Inferior parietal cortex (tissue), 1 donor: ENCODE measurements around the gene JHY.

ENCODE experiments used
- DNase-seq: peaks from one replicate; pipeline ENCODE4 v3.0.0-alpha.2; 2016; ENCODE audit errors: extremely low spot score

JHY gene

DNA sequence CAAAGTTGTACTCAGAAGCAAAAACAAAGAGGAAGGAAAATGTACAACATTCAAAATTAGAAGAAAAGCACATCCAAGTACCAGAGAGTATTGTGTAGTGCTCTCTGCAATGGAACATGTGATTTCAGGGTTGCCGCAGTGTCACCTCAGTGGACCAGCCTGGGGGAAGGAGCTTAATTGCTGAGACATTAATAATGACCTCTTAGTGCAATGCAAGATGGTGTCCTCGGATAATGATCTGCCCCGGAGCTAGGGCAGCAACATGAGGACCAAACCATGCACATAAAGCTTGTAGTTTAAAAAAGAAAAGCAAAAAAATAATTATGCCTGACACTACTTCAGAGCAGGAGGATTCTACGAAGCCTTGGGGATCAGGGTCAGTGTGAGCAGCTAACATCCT is 11.3 kb upstream of the JHY start:
- DNase-seq, result no peak

DNA sequence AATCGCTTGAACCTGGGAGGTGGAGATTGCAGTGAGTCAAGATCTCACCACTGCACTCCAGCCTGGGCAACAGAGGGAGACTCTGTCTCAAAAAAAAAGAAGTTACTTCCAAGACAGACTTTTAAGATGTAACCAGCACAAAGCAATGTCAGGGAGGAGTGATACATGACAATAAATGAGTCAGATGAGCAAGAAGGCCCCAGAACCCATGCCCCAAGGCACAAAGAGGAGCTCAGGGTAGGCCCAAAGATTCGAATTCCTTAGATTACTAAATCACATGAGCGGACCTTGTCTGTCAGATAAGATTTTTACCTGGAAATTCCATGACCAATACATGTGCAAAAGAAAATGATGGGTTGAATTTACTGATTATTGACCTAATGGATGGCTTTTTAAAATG is 10.5 kb upstream of the JHY start:
- no peak for DNase-seq

DNA sequence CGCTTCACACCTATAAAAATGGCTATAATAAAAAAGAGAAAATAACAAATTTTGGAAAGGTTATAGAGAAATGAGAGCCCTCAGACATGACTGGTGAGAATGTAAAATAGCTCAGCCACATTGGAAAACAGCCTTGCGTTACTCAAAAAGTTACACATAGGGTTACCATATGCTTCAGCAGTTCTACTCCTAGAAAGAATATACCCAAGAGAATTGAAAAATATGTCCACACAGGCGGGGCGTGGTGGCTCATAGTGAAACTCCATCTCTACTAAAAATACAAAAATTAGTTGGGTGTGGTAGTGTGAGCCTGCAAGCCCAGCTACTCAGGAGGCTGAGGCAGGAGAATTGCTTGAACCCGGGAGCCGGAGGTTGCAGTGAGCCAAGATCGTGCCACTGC is 7.6 kb upstream of the JHY start:
- no peak for DNase-seq

DNA sequence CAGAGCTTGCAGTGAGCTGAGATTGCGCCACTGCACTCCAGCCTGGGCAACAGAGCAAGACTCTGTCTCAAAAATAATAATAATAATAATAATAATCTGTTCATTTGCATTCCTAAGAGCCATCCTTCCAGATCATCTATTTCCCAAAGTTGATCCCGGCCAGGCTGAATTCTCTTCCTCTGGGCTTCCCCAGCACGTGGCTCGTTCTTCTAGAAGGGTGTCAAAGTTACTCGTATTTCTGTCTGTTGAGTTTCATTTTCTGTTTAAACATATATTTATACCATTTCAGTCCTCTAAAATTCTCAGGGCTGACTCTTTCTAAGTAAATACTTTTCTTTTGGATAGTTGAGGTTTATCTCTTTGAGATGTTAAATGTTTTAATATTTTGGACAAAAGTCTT is 4.8 kb upstream of the JHY start:
- DNase-seq, result no peak

DNA sequence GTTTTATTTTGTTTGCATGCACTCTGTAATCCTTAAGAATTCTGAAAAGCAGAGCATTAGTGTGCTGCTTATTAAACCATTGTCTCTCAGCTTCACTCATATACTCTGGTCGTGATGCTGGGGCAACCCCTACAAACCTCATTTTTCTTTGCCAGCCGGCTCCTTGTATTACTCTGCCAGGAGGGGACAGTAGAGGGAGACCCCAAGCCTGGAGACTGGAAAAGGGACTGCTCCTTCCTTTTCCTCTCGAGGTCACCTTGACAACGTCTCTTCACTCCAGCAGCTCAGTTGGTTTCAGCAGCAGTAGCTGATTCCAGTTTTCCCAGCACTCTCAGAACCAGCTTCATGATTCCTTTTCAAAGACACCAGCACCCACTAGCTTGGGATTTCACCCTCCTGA is 2.8 kb upstream of the JHY start:
- DNase-seq, result no peak

DNA sequence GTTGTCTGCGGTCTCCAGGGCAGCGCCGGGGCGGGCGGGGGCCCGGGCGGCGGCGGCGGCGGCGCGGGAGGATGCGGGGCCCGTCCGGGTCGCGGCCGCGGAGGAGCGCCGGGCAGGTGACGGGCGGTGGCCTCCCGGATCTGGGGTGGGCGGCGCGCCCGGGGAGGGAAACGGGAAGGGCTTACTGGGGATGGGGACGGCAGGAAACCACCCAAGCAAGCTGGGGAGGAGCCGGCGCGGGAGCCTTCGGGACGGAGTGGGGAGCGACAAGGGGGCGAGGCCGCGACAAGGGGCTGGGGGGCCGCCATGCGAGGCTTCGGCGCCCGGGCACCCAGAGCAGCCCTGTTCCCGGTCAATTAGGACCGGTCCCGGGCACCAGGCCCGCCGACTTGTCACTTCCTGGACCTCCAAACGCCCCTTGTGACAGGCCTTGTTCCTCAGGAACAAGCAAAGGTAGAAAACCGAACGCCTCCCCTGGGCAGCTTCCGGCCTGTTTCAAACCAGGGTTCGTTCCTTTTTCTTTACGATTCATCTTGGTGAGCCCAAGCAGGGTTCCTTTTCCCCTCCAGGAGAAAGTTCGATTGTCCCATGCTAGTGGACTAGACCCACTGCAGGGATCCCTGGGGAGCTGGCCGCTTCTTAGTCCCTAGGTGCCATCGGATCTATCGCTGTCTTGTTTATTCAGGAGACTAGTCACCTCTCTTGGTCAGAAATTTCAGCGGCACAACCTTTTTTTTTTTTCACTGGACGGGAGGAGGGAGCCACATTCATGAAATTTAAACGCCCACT is 492 bp downstream of the JHY start:
- DNase-seq, result peak; percentile 42

DNA sequence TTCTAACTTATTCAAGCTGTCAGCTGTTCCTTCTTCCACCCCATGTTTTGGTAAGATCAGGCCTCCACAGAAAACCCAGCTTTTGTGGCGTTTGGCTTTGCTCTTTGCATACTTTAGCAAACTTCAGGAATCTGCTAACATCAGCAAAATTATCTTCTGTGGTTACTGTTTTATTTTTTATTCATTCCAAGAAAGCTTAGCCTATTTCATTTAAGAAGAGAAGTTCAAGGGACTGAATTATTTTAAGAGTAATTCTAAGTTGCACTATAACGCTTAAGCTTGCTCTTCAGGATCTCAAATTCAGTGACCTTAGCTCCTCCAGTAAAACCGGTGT is 1.1 kb downstream of the JHY start:
- no peak for DNase-seq

DNA sequence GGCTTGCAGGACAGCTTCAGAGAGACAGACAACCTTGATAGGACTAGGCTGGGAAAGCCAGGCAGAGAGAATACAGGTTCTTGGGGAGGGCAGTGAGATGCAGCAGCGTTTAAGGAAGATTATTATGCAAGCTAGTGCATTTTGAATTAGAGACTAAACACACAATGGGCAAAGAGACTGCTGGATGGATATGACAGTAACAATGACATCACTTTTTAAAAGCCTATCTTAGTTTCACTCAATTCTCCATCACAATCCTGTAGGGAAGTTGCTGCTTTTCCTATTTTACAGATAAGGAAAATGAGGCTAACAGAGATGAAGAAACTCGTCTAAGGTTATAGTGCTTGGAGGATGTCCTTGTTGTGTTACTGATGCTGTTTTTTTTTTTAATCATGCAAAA is 5.6 kb downstream of the JHY start:
- no peak for DNase-seq

DNA sequence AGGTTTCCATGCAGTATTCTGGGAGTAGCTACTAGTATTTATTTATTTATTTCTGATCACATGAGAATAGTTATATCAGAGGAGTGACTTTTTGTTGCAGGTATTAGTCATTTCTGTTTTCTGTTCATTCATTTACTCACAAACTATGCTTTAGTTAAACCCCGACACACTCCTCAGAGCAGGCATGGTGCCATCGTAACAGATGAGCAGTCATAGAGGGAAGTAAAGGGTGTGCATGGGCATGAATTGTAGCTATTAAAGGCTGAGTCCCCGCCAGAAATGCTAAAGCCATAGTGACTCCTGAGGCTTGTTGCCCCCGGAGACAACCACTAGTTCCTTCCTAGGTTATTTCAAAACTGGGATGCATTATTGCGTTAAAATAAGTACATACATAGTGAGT is 10.6 kb downstream of the JHY start:
- DNase-seq, result no peak

DNA sequence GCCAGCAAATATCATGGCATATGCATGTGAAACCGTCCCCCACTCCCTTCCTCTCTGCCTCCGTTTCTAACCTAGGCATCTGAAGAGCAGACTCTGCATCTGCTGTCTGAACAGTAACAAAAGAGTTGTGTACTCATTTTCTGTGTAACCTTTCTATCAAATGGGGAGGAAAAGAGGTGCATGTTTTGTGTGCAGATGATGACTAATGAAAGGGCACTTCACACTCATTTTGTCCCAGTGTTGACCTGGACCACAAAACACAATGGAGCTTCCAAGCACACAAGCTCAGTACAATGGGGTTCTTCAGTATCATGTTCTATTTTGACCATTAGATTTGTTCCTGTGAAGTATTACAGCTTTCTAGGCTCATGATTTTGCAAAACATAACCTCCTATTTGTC is 13.0 kb downstream of the JHY start:
- no peak for DNase-seq

DNA sequence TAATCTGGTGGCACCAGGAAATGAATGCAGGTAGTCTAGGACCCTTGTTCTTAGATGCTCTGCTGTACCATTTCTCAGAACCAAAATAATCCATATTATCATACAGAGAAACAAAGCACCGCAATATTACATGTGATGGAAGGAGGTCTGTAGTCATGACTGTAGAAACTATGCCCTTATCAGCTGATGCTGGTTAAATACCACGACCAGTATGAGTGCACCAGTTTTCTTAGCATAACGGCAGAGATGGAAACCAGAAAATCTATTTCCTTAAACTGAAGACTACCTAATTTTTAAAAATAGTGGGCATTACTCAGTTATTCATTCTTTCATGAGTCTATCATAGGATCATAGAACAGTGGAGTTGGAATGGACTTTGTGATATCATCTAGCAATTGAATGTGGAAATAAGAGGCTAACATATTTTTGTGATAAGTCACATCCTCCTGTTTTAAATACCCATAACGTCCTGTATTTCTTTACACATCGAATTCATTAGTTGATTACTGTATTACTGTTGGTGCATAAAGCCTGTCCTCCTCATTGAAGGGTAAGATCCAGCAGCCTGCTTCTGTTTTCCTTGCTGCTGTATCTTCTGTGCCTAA is 15.1 kb downstream of the JHY start:
- no peak for DNase-seq

DNA sequence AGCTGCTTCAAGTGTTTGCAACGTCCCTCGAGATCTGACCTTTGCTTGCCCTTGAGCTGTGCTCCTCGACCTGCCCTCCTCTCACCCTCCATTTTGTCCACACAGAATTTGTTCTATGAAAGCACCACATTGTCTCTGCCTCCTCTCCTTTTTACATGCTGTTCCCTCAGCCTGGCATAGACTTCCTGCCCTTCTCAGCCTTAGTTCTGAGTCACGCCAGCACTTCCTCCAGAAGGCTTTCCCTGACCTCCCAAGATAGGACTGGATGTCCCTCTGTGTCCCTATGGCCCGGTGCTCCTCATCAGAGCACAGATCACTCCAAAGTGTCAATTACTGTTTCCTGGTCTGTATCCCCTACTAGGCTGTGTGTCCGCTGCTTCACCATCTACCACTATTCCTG is 16.2 kb downstream of the JHY start:
- DNase-seq, result no peak

DNA sequence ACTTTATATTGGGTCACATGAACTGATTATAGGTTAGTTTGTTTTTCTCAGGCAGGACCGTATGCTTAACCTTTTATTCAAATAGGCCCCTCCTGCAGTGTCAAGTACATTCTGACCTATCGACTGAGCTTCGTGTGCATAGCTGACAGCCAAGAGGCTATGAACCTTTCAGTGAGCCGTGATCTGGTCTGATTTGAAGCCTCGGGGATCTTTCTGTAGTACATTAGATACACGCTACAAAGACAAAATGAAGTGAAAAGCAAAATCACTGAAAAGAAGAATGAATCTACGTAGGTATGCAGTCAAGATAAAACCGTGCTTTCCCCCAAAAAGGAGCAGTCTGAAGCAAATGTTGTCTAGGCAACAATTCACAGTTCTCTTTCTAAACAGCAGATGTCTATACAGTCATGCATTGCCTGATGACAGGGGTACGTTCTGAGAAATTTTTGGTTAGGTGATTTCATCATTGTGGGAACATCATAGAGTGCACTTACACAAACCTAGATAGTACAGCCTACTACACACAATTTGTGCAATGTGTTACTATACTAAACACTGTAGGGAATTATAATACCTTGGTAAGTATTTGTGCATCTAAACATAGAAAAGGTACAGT is 18.1 kb downstream of the JHY start:
- DNase-seq, result no peak

DNA sequence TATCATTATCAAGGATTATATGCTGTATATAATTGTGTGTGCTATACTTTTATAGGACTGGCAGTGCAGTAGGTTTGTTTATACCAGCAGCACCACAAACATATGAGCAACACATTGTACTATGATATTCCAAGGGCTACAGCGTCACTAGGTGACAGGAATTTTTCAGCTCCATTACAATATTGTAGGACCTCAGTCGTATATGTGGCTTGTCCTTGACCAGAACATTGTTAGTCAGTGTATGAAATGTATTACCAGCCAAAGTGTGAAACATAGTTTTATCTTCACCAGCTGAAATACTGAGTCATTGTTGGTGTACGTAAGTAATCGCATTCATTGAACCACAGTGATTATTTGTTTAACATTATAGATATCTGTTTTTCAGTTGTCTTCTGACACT is 20.4 kb downstream of the JHY start:
- no peak for DNase-seq

DNA sequence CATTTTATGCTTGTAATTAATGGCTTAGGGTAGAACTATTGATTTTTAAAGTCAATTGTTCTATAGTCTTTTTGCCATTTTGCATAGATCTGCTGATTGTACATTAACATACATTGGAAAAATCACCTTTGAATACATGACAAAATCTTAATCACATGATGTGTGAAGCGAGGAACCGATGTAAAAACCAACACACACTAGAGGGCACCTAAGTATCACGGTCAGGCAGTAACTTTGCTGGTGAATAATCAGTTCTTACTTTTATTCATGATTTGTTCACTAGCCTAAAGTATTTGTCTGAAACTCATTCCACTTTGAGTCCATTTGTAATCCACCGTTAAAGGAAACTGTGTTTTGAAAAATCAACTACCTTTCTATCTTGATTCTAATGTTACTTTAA is 28.2 kb downstream of the JHY start:
- no peak for DNase-seq

DNA sequence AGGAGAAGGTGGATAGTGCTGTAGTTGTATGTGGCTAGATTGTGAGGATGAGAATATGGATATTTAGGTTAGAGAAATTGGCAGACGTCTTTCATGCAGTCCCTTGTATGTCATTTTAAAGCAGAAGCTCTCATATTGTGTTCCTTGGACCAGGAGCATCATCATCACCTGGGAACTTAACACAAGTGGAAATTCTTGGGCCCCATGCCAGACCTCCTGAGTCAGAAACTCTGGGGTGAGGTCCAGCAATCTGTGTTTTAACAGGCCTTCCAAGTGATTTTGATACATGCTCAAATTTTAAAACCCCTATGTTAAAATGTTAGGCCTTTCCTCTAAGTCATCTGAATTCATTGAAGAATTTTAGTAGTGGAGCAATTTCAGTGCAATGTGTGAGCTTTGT is 34.8 kb downstream of the JHY start:
- no peak for DNase-seq

DNA sequence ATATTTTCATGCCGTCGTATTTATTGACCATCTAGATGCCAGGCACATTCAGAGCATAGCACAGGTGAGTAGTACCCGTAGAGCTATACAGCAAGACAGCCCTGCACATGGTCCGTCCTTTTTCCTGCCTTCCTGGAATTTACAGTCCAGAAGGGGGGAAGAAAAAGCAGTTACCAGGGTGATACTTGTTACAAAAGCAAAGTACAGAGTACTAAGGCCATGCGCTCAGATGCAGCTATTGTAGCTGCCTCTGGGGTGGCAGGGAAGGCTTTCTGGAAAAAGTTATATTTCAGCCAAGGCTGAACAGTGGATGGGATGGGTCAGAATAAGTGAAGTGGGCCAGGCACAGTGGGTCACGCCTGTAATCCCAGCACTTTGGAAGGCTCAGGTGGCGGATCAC is 36.2 kb downstream of the JHY start:
- no peak for DNase-seq

DNA sequence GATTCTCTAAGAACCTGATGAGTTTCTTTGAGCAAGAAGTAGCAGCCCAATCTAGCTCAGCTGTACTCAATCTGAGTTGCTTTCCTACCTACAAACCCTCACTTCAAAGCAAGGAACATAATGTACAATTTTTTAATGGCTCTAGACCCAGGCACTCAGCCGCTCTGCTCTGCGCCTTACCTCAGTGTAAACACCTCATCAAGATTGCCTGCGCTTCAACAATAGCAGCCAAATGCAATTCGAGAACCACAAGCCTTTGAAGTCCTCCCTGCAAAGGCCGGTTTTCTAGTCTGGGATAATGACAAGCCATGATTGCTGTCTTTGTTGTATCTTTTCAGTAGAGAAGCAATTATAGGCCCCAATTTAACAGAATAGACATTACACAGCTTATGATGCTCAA is 38.0 kb downstream of the JHY start:
- no peak for DNase-seq

DNA sequence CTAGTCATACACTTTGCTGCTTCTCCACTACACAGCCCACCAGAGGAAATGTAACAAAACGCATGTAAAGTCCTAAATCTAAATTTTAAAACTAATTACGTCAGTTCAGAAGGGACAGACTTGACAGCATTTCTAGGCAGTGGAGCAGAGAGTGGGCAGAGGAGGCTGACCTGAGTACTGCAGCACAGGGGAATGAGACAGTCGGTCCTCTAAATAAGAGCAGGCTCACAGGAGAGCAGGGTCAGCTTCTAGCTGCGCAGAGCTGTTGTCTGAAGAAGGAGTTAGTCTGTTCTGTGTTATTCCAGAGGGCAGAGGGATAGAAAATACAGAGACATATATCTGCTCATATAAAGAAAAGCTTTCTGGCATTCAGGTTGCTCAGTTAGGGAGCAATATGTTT is 40.3 kb downstream of the JHY start:
- no peak for DNase-seq

DNA sequence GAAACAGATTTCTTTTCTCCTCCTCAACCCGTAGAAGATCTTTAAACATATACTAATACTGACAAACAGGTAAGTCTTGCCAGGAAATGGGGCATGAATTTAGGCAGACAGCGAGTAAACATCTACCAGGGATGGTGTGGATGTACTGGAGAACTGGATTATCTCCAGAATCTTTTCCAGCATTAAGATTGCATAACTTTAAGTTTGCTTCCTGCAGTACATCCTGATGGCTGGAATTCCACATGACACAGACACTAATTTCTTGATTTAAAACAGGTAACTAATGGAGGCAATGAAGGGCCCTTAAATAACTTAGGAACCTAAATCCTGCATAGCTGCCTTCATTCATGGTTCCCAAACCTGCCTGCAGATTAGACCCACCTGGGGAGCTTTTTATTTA is 40.7 kb downstream of the JHY start:
- DNase-seq, result no peak

DNA sequence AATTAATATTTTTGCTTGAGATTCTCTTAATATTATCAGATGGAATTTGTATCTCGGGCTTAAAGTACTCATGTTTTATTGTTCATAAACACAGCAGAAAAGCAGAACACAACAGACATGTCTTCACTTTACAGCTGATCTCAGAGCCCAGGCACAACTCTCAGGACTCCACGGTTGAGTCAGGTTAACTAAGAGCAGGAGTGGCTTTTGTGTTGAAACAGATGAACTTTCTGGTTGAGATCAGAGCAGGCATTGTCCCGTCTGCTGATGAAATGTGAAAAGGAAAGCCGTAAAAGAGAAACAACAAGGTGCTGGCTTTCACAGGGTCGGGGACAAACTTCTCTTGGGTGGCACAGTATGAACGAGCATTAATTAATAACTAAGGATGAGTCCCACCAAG is 49.0 kb downstream of the JHY start:
- DNase-seq, result no peak

DNA sequence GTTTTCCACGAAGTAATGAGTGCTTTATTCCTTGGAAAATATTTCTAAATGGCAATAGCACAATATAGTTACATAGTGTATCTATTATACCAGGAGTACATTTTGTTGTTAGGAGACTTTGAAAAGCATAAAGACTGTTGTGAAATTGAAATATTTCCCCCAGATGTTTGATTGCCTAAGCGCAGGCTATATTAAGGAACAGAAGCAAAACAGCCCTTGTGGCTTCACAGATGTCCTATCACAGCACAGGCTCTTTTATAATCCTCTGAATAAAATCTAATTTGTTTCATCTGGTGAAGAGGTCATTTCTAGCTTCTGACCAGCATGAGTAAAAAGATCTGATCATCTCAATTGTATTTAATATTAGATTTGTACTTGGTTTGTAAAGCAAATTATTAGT is 50.9 kb downstream of the JHY start:
- DNase-seq, result no peak

DNA sequence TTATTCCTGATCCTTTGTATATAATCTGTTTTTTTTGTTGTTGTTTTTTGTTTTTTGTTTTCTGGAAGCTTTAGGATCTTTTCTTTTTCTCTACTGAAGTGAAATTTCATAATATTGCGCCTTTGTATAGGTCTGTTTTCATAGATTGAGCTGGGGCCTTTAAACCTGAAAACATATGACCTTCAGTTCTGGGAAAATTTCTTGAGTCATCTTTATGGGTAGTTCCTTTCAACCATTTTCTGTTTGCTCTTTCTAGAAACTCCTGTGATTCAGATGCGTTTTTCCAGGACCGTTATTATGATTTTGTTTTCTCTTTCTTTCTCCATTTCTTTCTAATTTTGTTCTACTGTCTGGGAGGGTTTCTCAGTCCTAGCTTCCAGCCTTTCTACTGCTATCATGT is 55.4 kb downstream of the JHY start:
- no peak for DNase-seq

DNA sequence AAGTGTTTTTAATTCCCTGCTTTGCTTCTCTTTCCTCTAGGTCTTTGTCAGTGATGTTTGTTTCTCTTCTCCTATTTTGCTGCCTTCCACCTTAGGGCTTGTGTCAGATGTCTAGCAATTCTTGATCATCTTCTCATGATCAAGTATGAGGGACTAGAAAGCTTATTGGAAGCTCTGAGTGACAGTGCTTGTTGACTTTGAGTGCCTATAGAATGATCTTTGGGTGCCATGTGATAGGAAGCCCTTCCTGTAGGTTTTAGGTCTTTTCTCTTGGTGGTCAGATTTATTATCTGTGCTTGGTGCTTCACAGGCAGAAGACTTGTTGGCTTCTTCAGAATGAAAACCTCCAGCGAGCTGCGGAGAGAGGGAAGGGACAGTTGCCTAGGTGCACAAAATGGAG is 56.0 kb downstream of the JHY start:
- DNase-seq, result no peak
